LHCN-M2 (cell line): ENCODE data around the gene C1orf21. TPM values are rescaled to one million over a fixed set of nuclear protein-coding genes. Genes with fewer than 3 reads are reported as not detected.
"Not testable (repeated sequence)": the region's sequence is repeated elsewhere in the genome, so short reads cannot be mapped to it uniquely, and the experiment has no call there.

Experiments
- DNase-seq: peaks from one replicate; pipeline ENCODE4 v3.0.0-alpha.2; 2012; ENCODE audit warnings: low read depth
- polyA plus RNA-seq: library from polyadenylated mRNA; unstranded; fragments of >200 nt; gene quantifications from one replicate; pipeline ENCODE4 v1.2.1, GENCODE V29; 2012; ENCODE audit warnings: missing spikeins
- total RNA-seq: library from RNA; depleted of rRNA; stranded (reverse); fragments of >200 nt; gene quantifications from 2 replicates; pipeline ENCODE4 v1.2.3, GENCODE V29; 2014; rRNA removed

The C1orf21 gene
- 10.2 and 23.9 TPM in 2 replicates for total RNA-seq
- 18.8 TPM for polyA plus RNA-seq

- peak; percentile 87 for DNase-seq
These were observed at the start of gene C1orf21 for GRCh38 chr1:184386312-184387068. Gene C1orf21 (plus strand): TSS chr1:184387029. CDS start chr1:184477510, 90,481 bp downstream.

GRCh38 chr1:184337865-184338264, 49.0 kb upstream of the C1orf21 start:
- not testable (repeated sequence) for DNase-seq

GRCh38 chr1:184340984-184341383, 45.8 kb upstream of the C1orf21 start:
- DNase-seq, result peak; percentile 5

- no peak for DNase-seq
These were observed 36.3 kb upstream of the C1orf21 start for GRCh38 chr1:184350573-184350972.

GRCh38 chr1:184351416-184351975, 35.3 kb upstream of the C1orf21 start:
- no peak for DNase-seq

GRCh38 chr1:184352776-184353175, 34.1 kb upstream of the C1orf21 start:
- DNase-seq, result no peak

- no peak for DNase-seq
These were observed 32.1 kb upstream of the C1orf21 start for GRCh38 chr1:184354719-184355118.

GRCh38 chr1:184356891-184357290, 29.9 kb upstream of the C1orf21 start:
- no peak for DNase-seq

- DNase-seq, result no peak
These were observed 28.6 kb upstream of the C1orf21 start for GRCh38 chr1:184358256-184358655.

GRCh38 chr1:184359909-184360308, 26.9 kb upstream of the C1orf21 start:
- no peak for DNase-seq

GRCh38 chr1:184362876-184363275, 24.0 kb upstream of the C1orf21 start:
- peak; percentile 58 for DNase-seq

GRCh38 chr1:184365699-184366098, 21.1 kb upstream of the C1orf21 start:
- no peak for DNase-seq

GRCh38 chr1:184366997-184367396, 19.8 kb upstream of the C1orf21 start:
- DNase-seq, result peak; percentile 67

GRCh38 chr1:184367427-184368038, 19.3 kb upstream of the C1orf21 start:
- DNase-seq, result no peak

GRCh38 chr1:184368354-184368753, 18.5 kb upstream of the C1orf21 start:
- no peak for DNase-seq

GRCh38 chr1:184370850-184371249, 16.0 kb upstream of the C1orf21 start:
- no peak for DNase-seq

GRCh38 chr1:184373155-184373554, 13.7 kb upstream of the C1orf21 start:
- DNase-seq, result no peak

- DNase-seq, result no peak
These were observed 10.5 kb upstream of the C1orf21 start for GRCh38 chr1:184376369-184376768.

GRCh38 chr1:184379111-184379752, 7.6 kb upstream of the C1orf21 start:
- DNase-seq, result no peak

- no peak for DNase-seq
These were observed 6.4 kb upstream of the C1orf21 start for GRCh38 chr1:184380468-184380867.

- DNase-seq, result no peak
These were observed 3.0 kb upstream of the C1orf21 start for GRCh38 chr1:184383772-184384323.

- no peak for DNase-seq
These were observed 941 bp upstream of the C1orf21 start for GRCh38 chr1:184385865-184386311.
